ENCODE results near the gene LRIT3.
"Not testable (repeated sequence)": the region's sequence is repeated elsewhere in the genome, so short reads cannot be mapped to it uniquely, and the experiment has no call there.

Gene LRIT3

DNA sequence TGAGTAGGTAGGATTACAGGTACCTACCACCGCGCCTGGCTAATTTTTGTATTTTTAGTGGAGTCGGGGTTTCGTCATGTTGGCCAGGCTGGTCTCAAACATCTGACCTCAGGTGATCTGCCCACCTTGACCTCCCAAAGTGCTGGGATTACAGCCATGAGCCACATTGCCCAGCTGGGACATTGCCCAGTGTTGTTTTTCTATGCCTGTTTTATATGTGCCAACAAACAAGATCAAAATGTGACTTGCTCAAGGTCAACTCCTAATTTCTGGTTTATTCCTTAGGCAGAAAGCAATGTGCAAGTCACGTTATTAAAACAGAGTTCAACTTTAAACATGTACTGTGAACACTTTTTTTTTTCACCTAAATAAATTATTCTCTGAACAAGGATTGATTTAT lies 2.7 kb downstream of the LRIT3 start:
- FAIRE-seq, result no peak

DNA sequence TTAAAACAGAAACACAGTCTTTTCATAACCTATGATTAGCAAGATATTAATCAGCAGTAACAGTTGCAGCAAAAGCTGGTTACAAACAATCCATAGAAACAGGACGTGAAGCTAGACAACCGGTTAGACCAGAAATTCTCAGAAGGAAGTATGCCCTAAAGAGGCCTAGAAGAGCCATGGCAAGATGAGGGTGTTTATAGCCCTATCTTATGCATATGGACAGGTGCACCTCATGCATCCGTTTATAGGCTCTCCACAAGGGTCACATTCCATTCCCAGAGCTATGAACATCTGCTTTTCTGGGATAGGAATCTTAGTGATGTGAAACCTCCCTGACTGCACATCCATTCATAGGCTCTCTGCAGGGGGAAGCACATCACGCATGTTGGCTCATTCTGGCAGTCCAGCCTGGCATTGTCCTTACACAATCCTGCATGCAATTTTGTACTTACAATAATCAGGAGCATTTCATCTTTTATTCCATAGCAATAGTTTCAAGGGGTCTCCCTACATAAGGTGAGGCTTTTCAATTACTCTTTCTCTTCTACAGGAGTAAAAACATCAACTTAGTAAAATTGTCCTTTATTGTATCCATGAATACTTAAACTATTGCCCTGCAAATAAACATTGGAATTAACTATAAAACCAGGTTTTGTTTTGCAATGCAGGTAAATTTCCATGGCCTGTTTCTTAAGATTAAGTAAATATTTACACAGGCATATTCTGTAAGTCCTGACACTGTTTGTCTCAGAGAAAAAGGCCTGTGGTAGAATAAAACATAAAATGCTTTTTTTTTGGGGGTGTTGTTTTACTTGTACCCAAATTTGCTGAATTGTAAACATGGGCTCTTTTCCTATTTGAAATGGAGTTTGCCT lies 11.8 kb downstream of the LRIT3 start:
- FAIRE-seq, result not testable (repeated sequence)

DNA sequence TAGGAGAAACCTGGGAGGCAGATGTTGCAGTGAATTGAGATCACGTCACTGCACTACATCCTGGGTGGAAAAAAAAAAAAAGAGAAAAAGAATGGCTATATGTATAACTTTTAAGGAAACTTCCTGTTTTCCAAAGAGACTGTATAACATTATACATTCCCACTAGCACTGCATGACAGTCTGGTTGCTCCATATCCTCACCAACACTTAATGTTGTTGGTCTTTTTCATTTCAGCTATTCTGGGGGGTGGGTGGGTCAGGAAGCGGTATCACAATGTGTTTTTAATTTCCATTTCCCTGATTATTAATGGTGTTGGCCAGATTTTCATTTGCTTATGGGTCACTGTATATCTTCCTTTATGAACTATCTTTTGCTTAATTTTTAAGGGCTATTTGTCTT lies 13.4 kb downstream of the LRIT3 start:
- FAIRE-seq, result no peak

DNA sequence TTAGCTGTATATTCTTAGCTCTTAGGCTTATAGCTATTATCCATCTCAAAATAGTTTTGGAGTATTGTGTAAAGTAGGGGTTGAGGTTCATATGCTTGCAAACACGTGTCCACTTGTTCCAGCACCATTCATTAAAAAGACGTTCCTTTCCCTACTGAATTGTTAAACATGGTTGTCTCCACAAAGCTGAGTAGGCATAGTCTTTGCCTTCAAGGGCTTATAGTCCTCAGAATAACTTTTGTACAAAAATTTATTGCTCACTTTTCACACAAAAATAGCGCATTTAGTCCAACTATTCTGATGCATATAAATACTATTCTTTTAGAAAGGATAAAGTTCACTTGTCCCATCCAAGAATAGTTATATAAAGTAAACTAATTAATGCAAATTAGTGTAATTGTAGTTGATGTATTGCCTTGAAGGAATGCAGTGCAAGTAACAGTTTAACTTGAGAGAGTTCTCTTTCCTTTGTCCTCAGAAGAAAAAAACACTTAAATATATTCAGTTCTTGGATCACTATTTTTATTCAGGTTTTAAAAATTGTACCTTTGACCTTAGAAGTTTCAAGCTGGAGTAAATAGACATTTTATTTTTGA lies 14.1 kb downstream of the LRIT3 start:
- no peak for FAIRE-seq

DNA sequence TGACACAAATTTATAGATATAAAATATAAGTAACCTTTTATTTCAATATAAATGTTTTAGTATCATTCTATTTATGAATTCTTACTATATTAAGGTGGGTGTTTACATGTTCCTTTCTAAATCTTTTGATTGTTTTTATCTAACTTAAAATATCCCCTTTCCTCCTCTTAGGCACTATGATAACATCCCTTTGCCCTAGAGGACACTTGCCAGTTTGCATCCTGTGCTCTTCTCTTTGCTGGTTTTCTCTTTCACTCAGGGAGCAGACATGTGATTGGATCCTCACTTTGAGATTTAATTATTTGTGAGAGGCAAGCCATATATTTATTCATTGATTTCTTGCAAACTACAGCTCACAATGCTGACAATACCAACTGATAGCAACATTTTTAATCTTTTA lies 16.2 kb downstream of the LRIT3 start:
- FAIRE-seq, result no peak

DNA sequence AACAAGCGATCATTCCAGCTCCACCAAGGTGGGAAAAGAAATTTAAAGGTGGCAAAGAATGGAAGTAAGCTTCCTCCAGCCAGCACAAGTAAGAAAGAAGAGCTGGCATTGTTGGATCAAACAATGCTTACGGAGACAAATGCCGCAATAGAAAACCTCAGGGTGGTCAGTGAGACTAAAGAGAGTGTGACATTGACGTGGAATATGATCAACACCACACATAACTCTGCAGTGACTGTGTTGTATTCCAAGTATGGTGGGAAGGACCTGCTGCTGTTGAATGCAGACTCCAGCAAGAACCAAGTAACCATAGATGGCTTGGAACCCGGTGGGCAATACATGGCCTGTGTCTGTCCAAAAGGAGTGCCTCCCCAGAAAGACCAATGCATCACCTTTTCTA lies 22.2 kb downstream of the LRIT3 start:
- FAIRE-seq, result no peak

DNA sequence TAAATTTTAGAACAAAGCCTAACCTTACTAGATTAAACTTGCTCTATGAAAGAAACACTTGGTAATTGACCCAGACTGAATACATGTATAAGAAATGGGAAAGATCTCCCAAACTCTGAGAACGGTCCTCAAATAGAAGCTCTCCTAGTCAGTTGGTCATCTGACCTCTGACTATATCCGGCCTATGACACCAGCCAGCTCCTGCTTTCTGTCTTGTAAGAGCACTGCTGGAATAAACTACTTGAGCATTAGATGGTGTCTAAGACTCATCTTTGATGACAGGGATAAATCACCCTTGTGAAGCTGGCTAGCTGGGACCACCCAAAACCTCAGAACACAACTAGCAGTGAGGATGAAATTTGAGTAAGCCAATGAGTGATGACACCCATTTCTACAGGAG lies 24.2 kb downstream of the LRIT3 start:
- no peak for FAIRE-seq

DNA sequence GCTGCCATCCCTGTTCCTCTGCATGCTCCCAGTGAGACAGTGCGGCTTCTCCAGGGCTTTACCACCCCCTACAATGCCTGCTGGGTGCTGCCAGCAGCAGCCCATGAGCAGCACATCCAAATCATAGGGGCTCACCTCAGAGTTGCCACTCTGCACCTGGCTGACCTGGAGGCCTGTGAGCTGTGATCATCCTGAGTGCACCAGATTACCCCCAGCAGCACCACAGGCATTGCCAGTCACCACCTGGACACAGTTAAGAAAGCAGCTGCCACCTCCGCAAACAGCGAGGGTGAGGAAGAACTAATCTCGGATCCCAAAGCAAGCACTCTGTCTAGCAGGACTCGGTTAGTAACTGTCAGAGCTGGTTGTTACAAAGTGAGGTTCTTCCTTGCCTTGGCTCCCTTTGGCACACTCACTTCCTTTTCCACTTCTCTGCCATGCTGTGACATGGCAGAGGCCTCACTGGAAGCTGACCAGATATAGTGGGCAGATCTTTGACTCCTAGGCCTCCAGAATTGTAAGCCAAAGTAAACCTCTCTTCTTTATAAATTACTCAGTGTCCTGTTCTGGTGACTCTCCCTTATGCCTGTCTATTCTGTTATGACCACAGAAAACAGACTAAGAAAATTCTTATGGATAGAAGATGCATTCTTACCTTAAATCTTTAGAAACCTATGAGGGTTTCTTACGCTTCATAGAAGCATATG lies 25.2 kb downstream of the LRIT3 start:
- no peak for FAIRE-seq

DNA sequence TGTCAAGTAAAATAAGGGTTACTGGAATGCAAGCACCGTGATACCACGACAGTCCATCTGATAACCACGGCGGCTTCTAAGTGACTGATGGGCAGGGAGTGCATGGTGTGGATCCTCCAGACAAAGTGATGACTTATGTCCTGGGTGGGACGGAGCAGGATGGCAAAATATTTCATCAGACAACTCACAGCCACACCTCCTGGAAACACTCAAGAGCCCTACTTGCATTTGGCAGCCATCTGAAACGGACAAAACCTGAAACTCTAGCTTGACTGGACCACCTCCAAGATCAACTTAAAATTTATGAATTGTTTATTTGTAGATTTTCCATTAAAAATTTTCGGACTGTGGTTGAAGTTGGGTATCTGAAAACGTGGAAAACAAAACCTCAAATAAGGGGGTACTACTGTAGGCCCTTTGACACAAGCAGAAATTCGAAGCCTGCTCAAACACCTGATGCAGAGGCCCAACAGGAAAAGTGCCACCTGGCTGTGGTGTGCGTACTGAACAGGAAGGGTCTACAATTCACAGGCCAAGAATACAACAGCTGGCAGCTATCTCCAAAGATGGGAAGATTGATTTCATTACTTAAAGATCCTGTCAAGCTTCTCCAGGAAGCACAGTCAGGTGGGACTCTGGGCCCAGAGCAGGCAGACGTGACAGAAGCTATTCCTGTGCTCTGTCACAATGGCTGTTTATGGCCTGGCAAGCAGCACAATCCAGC lies 26.0 kb downstream of the LRIT3 start:
- FAIRE-seq, result no peak

DNA sequence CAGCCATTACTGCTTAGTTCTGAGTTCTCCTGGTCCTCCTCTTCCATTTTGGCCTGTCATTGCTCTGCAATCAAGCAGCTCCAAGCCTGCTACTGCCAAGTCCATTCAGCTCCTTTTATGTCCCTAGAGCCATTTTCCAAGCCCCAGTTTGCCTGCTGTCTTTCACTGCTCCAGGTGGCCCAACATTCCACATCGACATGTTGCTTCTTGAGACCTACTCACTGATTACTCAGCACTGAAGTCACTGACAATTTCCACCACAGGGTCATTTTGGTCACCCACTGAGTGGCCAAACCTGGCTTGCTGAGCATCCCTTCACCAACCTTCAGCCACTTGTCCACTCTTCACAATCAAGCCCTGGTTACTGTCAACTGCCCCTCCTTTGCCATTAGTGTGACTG lies 27.2 kb downstream of the LRIT3 start:
- no peak for FAIRE-seq

DNA sequence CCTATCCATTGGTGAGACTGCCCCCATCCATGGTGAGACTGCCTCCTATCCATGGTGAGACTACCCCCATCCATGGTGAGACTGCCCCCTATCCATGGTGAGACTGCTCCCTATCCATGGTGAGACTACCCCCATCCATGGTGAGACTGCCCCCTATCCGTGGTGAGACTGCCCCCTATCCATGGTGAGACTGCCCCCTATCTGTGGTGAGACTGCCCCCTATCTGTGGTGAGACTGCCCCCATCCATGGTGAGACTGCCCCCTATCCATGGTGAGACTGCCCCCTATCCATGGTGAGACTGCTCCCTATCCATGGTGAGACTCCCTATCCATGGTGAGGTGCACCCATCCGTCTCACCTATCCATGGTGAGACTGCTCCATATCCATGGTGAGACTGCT lies 27.6 kb downstream of the LRIT3 start:
- not testable (repeated sequence) for FAIRE-seq

DNA sequence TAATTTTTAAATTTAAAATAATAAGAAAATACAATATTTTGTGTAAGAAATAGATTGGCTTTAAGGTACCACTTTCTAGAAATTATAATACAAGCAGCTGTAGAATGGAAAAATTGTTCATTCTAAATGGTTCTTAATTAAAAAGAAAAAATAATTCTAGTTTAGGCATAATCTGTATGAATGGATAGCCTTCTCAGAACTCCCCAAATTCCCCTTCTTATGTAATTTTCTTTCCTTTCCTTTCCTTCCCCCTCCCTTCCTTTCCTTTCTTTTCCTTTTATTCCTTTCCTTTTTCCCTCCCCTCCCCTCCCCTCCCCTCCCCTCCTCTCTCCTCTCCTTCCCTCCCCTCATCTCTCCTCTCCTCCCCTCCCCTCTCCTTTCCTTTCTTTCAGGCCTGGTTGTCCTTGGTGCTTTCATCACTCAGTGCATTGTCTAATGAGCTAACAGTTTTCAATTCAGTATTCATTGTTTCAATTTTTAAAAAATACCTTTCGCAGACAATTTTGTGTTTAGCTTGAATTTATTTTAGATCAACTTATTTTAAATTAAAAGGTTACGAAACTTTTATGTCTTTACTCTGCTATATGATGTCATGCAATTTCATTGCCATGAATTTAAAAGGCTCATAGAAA lies 28.8 kb downstream of the LRIT3 start:
- FAIRE-seq, result no peak

DNA sequence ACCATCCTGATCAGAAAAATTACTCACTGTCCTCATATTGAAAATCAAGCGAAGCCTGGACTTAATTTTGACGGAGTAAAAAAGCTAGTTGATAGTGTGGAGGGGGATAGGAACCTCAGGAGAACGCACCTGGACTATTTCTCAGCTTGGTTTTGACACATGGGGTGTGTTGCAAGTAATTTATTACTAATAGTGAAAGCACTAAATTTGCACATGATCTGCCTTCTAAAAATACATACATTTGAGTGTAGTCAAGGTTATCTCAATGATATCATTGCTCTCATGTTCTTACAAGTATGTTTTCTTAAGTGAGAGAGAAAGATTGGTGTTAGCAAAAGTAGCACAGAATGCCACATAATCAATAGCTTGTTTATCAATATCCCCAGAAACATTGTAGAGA lies 29.5 kb downstream of the LRIT3 start:
- no peak for FAIRE-seq

DNA sequence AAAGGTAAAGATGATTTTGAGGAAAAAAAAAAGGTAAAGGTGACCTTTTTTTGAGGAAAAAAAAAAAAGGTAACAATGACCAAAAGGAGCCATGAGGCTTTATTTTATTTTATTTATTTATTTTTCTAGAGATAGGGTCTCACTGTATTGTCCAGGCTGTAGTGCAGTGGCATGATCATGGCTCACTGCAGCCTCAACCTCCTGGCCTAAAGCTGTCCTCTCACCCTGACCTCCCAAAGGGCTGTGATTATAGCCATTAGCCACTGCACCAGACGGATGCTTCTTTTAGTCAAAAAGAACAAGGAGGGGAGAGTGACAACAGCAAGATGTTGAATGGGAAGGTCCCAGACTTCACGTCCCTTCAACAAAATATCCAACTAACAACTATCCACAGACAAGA lies 30.4 kb downstream of the LRIT3 start:
- no peak for FAIRE-seq

DNA sequence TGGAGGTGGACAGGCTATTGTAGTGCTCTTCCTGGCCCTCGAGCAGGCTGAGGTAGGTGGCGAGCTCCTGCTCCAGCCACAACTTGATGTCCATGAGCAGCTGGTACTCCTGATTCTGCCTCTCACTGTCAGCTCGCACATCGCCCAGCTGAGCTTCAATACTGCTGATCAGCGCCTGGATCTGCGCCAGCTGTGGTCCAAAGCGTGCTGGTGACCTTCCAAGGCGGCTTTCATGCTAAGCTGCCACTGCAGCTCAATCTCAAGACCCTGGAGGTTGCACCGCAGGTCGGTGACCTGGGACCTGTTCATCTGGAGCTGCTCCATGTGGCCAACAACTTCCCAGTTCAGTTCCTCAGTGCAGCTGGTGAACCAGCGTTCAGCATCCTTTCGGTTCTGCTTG lies 31.2 kb downstream of the LRIT3 start:
- no peak for FAIRE-seq

DNA sequence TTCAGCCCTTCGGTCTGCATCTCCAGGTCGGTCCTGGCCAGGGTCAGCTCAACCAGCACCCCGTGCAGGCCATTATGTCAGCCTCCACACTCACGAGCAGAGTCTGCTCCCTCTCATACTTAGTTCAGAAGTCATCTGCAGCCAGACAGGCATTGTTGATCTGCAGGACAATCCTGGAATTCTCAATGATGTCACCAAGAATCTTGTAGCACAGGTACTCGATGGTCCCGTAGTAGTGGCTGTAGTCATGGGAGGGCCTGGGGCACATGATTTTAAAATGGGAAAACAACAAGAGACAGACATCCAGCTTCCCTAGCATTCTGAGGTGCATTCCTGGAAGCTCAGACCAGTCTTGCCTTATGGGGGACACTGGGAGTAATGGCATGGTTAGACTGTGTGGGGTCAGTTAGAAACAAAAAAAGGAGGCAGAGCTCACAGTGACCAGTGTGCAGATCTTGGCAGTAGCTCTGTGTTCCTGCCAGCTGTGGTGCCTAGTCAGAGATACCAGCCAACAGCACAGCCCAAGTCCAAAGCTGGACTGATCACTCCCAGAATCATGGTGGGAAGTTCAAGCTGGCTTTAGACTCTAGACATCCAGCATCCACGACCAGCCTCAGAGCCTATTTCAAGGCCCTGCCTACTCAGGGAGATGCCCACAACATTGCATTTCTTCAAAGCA lies 31.9 kb downstream of the LRIT3 start:
- no peak for FAIRE-seq

DNA sequence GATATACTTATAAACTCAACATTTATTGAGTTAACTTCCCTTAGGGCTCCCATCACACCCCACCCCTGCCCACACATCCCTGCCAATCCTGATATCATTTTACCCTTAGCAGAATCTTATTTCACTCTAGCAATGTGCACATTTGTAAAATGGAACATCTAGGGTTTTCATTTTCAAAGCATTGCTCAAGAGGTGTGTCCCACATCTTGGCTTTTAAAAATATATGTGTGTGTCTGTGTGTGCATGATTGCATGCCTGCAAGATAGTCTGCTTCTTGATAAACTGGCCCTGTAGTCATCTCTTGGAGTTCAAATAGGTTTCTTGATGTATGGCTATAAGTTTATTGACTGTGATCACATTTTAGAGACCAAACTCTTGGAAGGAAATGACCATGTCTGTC lies 38.4 kb downstream of the LRIT3 start:
- FAIRE-seq, result no peak

DNA sequence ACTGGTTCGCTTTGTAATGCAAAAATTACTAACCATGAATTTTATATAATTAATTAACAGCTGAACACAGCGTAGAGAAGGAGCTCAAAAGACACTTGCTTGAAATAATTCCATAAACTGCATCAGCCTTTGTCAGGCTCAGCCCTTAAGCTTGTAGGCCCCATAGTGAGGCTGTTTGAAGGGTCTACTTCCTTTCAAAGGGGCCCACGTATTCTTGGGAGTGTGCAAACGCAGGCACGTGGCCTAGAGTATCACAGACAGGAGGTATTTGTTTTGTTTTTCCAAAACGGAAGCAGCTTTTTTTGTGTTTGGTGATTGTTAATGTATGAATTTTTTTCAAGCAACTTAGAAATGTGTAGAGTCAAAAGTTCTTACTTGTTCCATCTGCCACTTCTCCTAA lies 39.2 kb downstream of the LRIT3 start:
- no peak for FAIRE-seq

DNA sequence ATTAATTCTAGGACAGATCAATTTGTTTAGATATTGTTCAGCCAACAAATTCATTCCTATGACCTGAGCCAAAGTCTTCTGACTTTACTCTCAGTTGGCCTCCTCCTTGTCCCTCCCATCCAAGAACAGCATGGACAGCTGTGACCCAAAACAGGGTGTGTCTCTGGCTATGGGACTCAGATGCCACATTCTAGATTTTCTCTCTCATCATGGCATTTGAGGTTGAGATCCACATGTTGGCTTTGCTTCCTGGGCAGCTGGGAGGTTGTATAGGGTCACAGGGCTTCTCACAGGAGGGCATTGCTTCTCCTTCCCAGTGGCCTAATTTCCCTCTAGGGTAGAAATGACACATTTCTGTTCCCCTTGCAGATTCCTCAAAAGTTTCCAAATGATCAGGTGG lies 42.2 kb downstream of the LRIT3 start:
- FAIRE-seq, result no peak

DNA sequence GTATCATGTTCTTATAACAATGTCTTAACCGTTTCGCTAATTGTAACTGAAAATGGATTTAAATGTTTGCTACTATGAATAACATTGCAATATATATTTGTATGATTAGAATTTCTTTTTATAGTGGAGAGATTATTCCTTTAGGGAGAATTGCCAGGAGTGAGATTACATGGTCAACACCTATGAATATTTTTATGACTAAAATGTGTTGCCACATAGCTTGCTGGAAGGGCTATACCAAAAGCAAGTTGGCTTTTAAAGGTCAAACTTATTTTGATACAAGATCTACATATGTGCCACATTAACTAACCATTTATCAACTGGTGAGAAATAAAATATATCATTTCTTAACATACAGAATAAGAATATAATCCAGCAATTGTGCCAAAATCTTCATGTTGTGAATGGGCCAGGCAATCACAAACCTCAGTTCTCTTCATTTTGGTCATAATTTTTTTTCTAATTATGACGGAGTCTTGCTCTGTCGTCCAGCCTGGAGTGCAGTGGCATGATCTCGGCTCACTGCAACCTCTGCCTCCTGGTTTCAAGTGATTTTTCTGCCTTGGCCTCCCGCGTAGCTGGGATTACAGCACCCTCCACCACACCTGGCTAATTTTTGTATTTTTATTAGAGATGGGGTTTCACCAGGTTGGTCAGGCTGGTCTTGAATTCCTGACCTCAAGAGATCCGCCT lies 54.8 kb downstream of the LRIT3 start:
- no peak for FAIRE-seq

DNA sequence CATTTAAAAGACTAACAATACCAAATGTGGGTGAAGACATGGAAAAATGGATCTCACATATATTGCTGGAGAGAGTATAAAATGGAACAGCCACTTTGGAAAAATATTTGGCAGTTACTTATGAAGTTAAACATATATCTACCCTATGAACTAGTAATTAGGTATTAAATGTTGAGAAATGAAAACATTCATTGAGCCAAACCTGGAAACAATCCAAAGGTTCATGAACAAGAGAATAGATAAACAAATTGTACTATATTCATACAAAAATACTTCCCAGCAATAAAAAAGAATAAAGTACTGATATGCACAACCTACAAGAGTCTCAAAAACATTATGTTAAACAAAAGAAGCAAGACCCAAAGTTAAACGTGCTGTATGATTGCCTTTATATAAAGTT lies 60.8 kb downstream of the LRIT3 start:
- no peak for FAIRE-seq

DNA sequence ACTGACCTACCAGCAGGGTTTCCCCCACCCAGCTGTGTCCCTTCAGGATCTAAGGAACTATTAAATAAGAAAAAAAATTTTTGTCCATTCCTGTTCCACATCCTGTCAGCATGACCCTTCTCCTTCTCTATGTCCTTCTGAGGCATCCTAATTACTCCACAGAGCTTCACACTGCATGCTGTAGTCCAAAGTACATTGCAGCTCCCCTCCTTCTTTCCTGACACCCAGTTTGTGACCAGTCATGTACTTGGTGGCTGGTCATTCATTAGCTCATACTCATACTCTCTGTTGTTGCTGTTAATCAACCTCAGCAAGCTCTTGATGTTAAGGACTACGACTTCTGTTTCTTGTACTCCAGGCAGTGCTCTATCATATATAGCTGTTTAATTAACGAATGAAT lies 62.3 kb downstream of the LRIT3 start:
- no peak for FAIRE-seq
